GM18868 (cell line): Measurements from ENCODE around the gene ZIC2.

Experiments
- ATAC-seq: cut with Tn5 transposase; IDR thresholded peaks from one replicate; pipeline ENCODE4 v1.9.1; 2021; ENCODE audit warnings: mild to moderate bottlenecking, moderate library complexity; ENCODE audit not compliant: unreplicated experiment

Gene ZIC2

GRCh38 chr13:99959127-99959539, 22.5 kb upstream of the ZIC2 start:
- no peak for ATAC-seq

GRCh38 chr13:99959540-99960230, 21.9 kb upstream of the ZIC2 start:
- ATAC-seq: no peak

DNA sequence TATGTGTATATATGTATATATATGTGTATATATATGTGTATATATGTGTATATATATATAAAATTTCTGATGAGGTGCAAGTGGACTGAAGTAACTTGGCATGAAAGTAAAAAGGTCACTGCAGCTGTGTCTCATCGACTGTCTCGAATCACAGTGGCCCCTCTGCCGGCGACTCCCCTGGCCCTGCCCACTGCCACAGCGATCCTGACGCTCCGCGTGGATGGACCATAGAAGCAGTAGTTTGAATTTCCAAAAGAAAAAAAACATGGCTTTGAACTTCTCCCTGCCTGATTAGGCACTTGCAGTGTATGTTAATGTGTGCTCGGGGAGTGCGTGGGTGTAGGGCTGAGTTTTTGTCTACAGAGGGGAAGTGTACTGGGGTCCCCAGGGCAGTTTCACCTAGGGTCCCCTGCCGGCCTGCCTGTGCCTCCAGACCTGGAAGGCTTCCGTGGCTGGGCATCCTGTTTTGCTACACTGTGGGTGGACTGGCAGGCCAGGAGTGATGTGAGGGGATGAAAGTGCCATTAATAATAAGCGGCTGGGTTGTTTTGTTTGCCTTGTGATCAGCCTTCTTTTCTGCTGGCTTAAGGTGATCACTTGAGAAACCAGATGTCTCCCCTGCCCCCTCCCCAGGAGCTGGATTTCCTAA, 20.8 kb upstream of the ZIC2 start:
- no peak for ATAC-seq

DNA sequence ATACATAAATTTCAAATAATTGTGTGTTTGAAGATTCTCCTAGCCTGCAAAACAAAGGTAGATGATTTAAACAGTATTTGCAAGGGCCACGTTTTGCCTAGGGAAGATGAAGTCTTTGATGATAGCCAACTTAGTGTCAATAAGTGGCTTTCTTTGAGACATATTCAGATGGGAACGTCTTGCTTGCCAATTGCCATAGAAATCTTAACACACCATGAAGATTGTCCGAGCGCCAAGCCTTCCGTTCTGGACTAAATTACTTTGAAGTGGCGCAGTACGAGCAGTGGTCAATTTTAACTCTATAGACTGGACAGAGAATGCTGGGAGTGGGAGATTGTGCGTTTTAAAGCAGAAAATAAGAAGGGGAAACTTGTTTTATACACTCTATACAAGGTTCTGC, 19.9 kb upstream of the ZIC2 start:
- ATAC-seq: no peak

DNA sequence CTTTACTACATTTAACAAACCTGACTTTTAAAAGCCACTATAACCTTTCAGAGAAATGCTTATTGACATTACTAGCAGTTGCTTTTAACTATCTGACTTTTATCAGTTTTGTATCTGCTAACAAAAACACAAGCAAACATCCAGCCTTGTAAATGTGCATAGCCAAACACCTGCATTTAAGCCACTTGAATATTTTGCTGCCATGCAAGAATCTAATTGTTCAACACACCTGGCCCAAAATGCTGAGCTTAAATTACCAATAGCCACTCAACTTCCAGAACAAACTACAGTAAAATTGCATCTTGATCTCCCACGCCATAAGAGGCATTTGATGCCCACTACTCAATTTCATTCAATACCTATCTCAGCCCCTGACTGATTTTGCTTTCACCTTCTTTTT, 19.3 kb upstream of the ZIC2 start:
- ATAC-seq: no peak

DNA sequence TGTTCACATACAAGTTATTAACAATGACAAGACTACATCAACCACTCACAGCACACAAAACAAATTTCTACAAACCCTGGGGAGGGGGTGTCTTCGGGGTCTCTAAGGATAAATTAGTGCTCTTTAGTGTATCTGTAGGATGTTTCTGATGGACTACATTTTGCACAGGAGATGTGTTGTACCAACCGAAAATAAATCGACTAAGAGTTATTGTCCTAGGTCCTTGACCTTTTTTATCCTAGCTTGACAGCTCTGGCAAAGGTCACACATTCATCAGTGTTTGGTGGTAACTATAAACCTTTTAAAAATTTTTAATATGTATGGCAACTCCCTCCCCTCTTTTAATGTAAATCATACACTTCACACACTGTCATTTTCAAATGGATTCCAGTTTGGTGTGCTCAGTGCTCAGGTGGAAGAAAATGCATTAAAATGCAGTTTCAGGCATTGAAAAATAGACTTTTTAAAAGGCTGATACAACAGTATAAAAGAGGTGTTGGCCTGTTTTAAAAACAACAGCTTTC, 17.7 kb upstream of the ZIC2 start:
- ATAC-seq: no peak

DNA sequence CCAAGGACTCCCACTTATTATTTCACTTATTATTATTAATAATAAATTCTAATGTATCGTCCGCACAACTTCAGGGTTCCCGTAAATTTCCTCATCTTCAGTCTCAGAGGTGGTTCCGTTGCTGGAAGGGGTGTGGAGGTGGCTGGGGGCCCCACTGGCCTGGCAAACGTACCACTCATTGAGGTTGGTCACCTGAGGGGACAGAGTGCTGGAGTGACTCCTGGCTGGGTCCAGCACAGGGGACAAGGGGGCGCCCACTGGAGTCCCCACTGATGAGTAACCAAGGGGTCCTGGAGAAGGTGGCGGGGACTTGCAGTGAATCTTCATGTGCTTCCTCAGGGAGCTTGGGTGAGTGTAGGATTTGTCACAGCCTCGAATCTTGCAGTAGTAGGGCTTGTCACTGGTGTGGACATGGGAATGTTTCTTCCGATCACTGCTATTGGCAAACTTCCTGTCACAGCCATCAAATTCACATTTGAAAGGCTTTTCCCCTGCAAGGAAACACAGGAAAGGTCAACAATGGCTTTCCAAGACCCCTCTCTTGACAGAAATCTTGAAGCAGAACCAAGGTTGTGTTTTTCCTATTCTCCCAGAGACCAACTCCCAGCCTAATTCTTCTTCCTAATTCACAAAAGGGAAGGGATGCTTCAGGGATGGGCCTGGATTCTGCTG, 16.1 kb upstream of the ZIC2 start:
- no peak for ATAC-seq

DNA sequence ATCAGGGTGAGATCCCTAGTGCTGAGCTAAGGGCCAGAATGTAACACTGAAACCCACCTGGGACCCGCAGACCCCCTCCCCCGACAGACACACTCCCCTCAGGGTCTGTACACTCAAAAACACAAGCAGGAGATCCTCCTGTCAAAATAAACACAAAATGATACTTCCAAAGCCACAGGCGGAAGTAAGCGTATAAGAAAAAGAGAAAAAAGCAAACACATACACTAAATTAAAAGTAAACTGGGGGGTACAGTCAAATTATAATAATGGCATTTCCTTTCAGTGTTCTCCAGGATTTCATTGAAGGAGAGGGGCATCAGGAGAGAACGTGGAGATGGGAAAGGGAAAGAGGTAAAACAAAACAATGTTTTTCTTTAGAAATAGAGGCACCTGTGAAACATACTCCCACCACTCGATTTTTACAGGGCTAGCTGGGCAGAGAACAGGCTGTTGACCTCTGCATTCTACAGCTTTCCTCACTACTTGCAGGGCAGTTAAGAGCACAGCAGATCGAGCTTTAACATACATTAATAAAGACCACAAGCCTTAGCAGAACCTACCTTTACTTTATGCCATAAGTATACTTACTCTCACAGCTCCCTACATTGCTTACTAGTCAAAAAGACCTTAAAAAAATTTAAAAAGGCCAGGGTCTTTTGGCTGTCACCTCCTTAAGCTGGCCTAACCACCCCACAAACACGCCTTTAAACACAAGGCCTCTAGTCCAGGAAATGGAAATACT, 15.3 kb upstream of the ZIC2 start:
- ATAC-seq: no peak

DNA sequence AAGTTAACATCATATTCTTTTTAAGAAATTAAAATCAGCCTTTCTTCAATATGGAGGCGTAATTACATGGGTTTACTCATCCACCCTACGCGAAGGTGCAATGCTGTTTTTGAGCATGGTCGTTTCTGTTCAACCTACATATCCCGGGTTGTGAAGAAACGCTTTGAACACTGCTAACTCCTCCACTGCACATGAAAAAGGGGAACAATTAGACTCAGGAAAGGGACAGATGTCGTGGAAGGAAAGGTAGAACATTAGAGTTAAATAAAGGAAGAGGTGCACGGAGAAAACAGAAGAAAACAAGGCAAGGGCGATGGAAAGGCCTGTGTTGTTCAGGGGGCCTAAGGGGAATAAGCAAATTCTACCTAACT, 14.1 kb upstream of the ZIC2 start:
- ATAC-seq: no peak

GRCh38 chr13:99967869-99968520, 13.6 kb upstream of the ZIC2 start:
- no peak for ATAC-seq

GRCh38 chr13:99968521-99969452, 12.8 kb upstream of the ZIC2 start:
- ATAC-seq: no peak

- ATAC-seq: no peak
These were observed 12.1 kb upstream of the ZIC2 start for GRCh38 chr13:99969453-99969918.

DNA sequence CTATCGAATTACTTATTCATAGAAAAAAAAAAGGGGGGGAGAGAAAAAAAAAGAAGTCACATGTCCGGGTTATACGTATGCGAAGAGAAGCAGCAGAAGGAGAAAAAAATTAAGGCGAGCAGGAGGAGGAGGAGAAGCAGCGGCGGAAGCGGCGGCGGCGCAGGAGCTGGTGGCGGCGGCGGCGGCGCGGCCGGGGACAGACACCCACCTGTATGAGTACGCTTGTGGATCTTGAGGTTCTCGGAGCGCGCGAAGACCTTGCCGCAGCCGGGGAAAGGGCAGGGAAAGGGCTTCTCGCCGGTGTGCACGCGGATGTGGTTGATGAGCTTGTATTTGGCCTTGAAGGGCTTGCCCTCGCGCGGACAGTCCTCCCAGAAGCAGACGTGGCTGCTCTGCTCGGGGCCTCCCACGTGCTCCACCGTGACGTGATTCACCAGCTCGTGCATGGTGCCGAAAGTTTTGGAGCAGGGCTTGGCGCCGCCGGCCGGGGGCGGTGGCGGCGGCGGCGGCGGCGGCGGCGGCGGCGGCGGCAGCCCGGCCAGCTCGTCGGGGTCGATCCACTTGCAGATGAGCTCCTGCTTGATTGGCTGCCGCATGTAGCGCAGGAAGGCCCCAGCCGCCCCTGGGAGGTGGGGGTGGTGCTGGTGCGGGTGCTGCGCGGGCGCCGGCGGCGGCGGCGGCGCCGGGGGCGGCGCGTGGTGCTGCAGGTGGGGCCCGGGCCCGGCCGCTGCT, 11.5 kb upstream of the ZIC2 start:
- ATAC-seq: no peak

DNA sequence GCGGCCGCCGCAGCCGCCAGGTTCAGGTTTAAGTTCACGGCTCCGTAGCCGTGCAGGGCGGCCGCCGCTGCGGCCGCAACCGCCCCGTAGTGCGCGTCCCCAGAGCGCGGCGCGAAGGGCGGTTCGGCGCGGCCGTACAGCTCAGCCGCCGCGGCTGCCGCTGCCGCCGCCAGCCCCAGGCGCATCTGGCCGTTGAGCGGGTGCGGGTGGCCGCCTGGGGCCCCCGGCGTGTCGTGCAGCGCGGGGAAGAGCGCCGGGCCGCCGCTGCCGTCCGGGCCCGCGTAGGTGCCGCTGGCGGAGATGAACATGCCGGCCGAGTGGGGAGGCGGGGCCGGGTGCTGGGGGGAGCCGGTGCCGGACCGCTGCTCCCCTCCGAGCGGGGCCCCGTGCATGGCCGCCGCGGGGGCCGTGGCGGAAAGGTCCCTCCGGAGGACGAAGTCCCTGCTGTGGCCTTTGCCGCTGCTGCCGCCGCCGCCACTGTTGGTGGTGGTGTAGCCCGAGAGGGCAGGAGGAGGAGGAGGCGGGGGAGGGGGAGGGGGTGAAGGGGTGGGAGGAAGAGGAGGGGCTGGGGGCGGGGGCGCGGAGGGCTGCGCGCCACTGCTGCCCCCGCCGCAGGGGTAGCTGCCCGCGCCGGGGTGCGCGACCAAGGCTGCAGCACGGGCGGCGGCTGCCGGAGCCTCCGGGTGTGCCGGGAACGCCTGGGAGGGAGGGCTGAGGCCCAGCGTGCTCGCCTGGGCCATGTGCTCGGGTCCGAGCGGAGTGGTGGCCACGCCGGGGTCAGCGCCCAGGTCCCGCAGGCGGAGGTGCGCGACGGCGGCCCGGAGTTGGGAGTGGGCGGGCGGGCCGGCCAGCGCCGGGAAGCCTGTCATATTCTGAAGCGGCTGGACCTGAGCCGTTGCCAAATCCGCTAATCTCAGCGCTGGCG, 10.7 kb upstream of the ZIC2 start:
- ATAC-seq: no peak

DNA sequence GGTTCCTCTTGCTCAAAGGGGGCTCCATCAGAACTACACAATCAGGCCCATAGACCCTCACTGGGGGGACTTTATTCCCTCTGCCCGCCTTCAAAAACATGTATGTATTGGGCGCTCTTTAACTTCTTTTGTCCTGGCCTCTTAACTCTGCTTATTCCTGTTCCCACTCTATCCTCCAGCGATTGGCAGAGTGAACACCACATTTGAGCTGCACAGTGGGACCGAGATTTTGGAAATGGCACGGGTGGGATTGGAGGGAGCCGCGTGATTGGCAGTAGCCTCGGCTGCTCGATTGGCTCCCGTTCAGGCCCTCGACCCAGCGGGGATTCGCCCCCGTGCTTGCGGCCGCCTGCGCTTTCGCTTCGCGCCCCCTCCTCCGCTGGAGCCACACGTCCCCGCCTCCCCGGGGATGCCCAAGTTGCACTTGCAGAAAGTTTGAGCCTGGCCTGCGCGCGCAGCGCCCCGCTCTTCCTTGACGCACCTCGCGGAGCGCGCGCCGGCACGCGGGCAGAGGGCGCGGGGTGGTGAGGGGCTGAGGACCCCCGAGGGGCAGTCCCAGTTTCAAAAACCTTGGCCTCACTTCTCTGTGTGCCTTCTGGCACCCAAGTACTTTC, 9.9 kb upstream of the ZIC2 start, which contains the start of gene ZIC5:
ZIC5 (minus strand) TSS at position 192 of the 614 bp plus-strand sequence; CDS start at position 28, 164 bp downstream.
- ATAC-seq: no peak

- ATAC-seq: no peak
These were observed 9.3 kb upstream of the ZIC2 start for GRCh38 chr13:99972190-99972731.

- no peak for ATAC-seq
These were observed 8.3 kb upstream of the ZIC2 start for GRCh38 chr13:99973163-99973807.
